ENCODE results near the gene KLHL22.
"Not testable (repeated sequence)": the region's sequence is repeated elsewhere in the genome, so short reads cannot be mapped to it uniquely, and the experiment has no call there.

Gene KLHL22

DNA sequence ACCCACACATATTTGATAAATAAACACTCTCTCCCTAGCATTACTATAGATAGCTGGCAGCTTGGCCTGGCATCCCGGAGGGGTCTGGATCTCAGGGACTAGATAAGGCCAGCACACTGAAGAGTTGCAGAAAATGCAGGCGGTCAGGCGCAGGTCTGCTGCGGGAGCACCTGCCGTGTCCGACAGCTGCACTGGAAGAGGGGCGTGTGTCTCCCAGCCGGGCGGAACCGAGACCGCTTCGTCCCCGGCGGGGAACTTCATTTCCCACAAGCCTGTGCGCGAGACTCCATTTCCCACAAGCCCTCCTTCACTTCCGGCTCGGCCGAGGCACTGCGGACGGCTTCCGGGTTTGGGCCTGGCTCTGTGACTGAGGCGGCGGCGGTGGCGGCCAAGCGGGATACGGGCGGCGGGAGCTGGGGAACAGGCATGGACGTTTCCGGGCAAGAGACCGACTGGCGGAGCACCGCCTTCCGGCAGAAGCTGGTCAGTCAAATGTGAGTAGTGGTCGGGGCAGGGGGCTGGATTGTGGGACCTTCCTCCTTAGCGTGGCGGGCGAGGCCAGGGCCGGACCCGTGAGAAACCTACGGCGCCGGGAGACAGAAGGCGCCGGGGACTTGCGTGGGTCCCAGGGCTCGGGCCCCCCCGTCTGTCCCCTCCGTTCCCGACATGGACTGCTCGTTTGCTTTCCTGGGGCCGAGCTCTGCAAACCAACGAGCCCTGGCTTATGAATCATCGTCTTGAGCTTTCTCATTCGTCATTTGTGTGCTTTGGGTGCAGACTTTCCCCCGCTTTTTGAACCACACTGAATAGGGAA is 11.9 kb upstream of the KLHL22 start, which contains the start of gene MED15:
Gene MED15 (plus strand): TSS at position 358 of the 814 bp plus-strand sequence. CDS start 69 bp downstream, at position 427.
- FAIRE-seq (no peak), DNase-seq (ENCODE audit: insufficient read length, low spot score) (peak; percentile 73)

GRCh38 chr22:20506543-20507252 is 11.1 kb upstream of the KLHL22 start:
- FAIRE-seq (no peak), DNase-seq (ENCODE audit: insufficient read length, low spot score) (no peak)
- no peak for TF ChIP-seq CTCF (IDR thresholded peaks at IDR 0.05; ENCODE audit: insufficient read depth, missing control alignments)

More for the DNA sequence above, 11.9 kb upstream of the KLHL22 start, which contains the start of gene MED15:
- no peak for TF ChIP-seq CTCF (IDR thresholded peaks at IDR 0.05; ENCODE audit: insufficient read depth, missing control alignments)

DNA sequence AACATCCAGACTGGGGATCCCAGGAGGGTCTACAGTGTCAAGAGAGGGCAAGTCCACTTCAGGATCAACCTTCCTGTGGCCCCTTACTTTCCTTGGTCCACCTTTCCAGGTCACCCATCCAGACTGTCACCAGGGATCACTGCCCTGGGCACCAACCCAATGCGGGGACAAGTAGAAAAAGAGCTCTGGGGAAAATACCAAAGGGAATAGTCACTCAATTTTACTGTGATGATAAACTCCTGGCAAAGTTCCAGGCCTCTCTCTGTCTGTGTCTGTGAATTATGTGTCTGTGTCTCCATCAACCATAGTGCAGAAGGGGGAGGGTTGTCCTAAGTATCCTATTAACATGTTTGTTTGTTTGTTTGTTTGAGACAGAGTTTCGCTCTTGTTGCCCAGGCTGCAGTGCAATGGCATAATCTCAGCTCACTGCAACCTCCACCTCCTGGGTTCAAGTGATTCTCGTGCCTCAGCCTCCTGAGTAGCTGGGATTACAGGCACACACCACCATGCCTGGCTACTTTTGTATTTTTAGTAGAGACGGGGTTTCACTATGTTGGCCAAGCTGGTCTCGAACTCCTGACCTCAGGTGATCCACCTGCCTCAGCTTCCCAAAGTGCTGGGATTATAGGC is 8.8 kb upstream of the KLHL22 start:
- DNase-seq (ENCODE audit: insufficient read length, low spot score); FAIRE-seq: not testable (repeated sequence)

DNA sequence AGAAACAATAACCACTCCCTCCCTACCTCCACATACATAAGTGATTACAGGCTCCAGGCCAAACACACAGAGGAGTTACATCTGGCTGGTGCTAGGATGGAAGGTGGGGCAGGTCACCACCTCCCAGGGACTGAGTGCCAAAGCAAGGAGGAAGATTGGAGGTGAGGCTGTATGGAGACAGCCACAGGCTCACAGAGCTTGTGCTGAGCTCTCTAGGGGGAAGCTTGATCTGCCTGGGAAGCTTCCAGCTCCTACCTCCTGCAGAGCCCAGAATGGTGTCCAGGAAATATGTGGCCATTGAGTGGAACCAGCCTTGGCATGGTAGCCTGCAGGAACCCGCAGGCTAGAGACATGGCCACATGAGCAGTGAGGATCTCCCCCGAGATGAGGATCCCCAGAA is 8.2 kb upstream of the KLHL22 start:
- no peak for DNase-seq (ENCODE audit: insufficient read length, low spot score)
- no peak for TF ChIP-seq CTCF (IDR thresholded peaks at IDR 0.05; ENCODE audit: insufficient read depth, missing control alignments)
- FAIRE-seq = no peak

- DNase-seq (ENCODE audit: insufficient read length, low spot score) = no peak
- TF ChIP-seq CTCF (IDR thresholded peaks at IDR 0.05; ENCODE audit: insufficient read depth, missing control alignments) = no peak
- FAIRE-seq = no peak
Observed at GRCh38 chr22:20499769-20500168, 4.2 kb upstream of the KLHL22 start.

GRCh38 chr22:20498913-20499312 is 3.3 kb upstream of the KLHL22 start:
- FAIRE-seq (no peak), DNase-seq (ENCODE audit: insufficient read length, low spot score) (no peak)
- no peak for TF ChIP-seq CTCF (IDR thresholded peaks at IDR 0.05; ENCODE audit: insufficient read depth, missing control alignments)

DNA sequence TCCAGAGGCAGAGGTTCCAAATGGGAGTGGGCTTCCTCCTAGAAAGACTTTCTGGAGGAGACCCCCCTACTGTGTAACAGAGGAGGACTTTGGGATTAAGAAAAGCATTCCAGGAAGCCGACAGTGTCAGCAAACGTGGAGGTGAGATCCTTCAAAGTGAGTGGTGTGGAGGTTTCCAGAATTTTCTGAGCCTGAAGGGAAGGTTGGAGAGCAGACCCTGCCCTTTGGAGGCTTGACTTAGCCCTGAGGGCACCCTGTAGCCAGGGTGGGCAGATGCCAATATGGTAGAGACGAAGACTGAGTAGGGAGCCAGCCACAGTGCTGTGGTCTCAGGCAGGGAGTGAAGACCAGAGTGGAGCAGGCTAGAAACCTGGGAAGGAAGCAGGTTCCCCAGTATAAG is 1.8 kb upstream of the KLHL22 start:
- no peak for TF ChIP-seq CTCF (IDR thresholded peaks at IDR 0.05; ENCODE audit: insufficient read depth, missing control alignments)
- FAIRE-seq = no peak
- no peak for DNase-seq (ENCODE audit: insufficient read length, low spot score)

Measured in D721Med (cell line).